Immature natural killer cell (primary cell): ENCODE results near the gene DDIT4. TPM values are rescaled to one million over a fixed set of nuclear protein-coding genes. Genes with fewer than 3 reads are reported as not detected.
"Not testable (repeated sequence)": the region's sequence is repeated elsewhere in the genome, so short reads cannot be mapped to it uniquely, and the experiment has no call there.

Source experiments
- DNase-seq, 3 donors: peaks; one replicate each; pipeline ENCODE4 v3.0.0; 2022; ENCODE audit warnings: mixed read lengths in 1 of 3
- H3K27ac Mint-ChIP-seq, 6 donors: one replicate each; pipeline ENCODE4 v1.8.0; 2020; ENCODE audit warnings: mixed read lengths in 6 of 6, mild to moderate bottlenecking in 5 of 6, inconsistent platforms in 4 of 6, moderate library complexity in 3 of 6
- H3K27me3 Mint-ChIP-seq, 3 donors: one replicate each; pipeline ENCODE4 v1.8.0; 2020 to 2021; ENCODE audit warnings: low read depth in 3 of 3, mild to moderate bottlenecking in 3 of 3, mixed read lengths in 3 of 3, moderate library complexity in 3 of 3, inconsistent platforms in 1 of 3
- H3K36me3 Mint-ChIP-seq, 3 donors: one replicate each; pipeline ENCODE4 v1.8.0; 2020; ENCODE audit warnings: mixed read lengths in 3 of 3, inconsistent platforms in 2 of 3, mild to moderate bottlenecking in 2 of 3
- H3K4me1 Mint-ChIP-seq, 2 donors: one replicate each; pipeline ENCODE4 v1.8.0; 2020; ENCODE audit warnings: inconsistent platforms in 2 of 2, mild to moderate bottlenecking in 2 of 2, mixed read lengths in 2 of 2, moderate library complexity in 1 of 2
- H3K4me3 Mint-ChIP-seq, 5 donors: one replicate each; pipeline ENCODE4 v1.8.0; 2020; ENCODE audit warnings: mild to moderate bottlenecking in 5 of 5, mixed read lengths in 5 of 5, inconsistent platforms in 3 of 5, moderate library complexity in 3 of 5
- H3K9me3 Mint-ChIP-seq, 6 donors: one replicate each; pipeline ENCODE4 v1.8.0; 2020; ENCODE audit warnings: mild to moderate bottlenecking in 6 of 6, mixed read lengths in 6 of 6, inconsistent platforms in 4 of 6, moderate library complexity in 3 of 6
- polyA plus RNA-seq, 3 donors: library from polyadenylated mRNA; unstranded; fragments of 300-500 nt; fragmentation: Illumina TruSeq; gene quantifications; one replicate each; pipeline ENCODE4 v1.2.3, GENCODE V29; 2021

DDIT4 gene
- polyA plus RNA-seq, 3 donors from 2014 or later, result 437 to 876 (median 450) TPM

DNA sequence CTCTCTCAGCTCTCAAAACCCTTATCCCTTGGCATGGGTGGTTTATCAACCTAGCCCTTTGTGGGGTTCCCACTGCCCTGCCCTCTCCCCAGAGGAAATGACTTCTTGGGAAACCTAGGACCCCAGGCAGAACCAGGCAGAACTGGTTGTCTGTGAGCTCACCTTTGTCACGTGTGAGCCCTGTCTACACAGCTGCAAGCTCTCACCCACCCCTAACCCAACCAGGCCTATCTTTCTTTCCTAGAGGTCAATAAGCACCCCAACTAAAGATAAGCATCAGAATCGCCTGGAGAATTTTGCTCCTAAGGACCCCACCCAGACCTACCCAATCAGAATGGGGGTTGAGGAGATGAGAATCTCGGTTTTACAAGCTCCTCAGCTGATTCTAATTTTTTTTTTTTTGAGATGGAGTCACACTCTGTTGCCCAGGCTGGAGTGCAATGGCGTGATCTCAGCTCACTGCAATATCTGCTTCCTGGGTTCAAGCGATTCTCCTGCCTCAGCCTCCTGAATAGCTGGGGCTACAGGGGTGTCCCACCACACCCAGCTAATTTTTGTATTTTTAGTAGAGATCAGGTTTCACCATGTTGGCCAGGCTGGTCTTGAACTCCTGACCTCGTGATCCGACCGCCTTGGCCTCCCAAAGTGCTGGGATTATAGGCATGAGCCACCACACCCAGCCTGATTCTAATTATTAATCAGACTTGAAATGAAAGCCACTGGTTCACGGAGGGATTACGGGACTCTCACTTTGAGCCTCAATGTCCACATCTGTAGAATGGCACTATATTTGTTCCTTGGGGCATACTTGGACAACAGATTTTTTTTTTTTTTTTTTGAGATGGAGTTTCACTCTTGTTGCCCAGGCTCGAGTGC lies 7.5 kb upstream of the DDIT4 start:
- no peaks in the 10 kb centered on the region for H3K9me3 Mint-ChIP-seq
- H3K4me3 Mint-ChIP-seq, result no peak overlapping the region
- peaks cover 4 to 10% (median 4%) of the 10 kb centered on the region in 3 donors for H3K27me3 Mint-ChIP-seq
- no peak for DNase-seq
- H3K36me3 Mint-ChIP-seq, result no peaks in the 10 kb centered on the region
- H3K27ac Mint-ChIP-seq, result no peak overlapping the region
- peaks cover 22 to 26% of the 10 kb centered on the region in 2 donors for H3K4me1 Mint-ChIP-seq

DNA sequence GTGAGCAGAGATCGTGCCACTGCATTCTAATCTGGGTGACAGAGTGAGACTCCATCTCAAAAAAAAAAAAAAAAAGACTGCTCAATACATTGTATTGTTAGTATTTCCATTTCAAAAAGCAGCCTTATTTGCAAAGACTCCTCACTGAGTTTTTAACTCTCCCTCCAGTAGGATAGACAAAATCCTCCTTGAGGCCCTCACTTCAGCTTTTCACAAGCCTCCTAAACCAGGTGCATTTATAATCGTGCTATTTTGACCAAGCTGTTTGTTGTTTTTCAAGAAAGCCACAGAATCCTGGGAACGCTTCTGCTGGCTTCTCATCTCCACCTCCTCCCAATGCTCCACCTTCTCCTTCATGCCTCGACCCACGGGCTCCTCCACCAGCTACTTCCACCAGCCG lies 6.3 kb upstream of the DDIT4 start:
- peak overlapping the region in 1 of 6 donors; percentile 8 for H3K27ac Mint-ChIP-seq
- no peaks in the 10 kb centered on the region for H3K36me3 Mint-ChIP-seq
- no peak for DNase-seq
- no peak overlapping the region for H3K4me3 Mint-ChIP-seq
- peaks cover 18 to 25% of the 10 kb centered on the region in 2 donors for H3K4me1 Mint-ChIP-seq
- no peaks in the 10 kb centered on the region for H3K9me3 Mint-ChIP-seq
- peaks cover 0 to 3% (median 2%) of the 10 kb centered on the region in 3 donors for H3K27me3 Mint-ChIP-seq

DNA sequence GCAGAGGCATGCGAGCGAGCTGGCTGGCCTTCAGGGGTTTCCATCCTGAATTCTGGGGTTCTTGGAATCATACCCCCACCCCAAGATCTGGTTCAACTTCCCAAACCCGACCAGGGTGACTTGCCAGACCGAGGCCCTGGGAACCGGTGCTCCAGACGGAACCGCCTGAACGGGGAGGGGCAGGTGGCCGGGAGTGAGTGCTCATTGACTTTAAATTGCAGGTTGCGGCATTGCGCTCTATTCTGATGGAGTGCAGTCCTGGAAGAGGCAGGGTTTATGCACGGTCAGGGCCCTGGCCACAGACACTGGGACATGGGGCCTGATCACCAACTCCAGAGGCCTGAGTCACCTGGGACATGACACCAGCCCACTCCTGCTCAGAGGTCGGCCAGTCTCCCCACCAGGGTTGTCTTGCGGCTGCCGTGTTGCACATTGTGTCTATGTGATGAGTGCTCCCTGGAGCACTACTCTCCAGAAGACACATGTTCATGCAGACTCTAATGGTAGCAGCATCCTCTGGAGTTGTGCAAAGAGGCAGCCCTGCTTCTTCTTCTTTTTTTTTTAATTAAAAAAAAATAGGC lies 5.8 kb upstream of the DDIT4 start:
- Mint-ChIP-seq H3K9me3 (no peaks in the 10 kb centered on the region), H3K4me1 (peaks cover 23 to 30% of the 10 kb centered on the region in 2 donors), H3K36me3 (no peaks in the 10 kb centered on the region), H3K27me3 (peaks cover 0 to 3% (median 2%) of the 10 kb centered on the region in 3 donors), H3K27ac (peak overlapping the region in 1 of 6 donors; percentile 8), H3K4me3 (no peak overlapping the region)
- DNase-seq, result no peak

GRCh38 chr10:72268475-72269200 lies 5.1 kb upstream of the DDIT4 start:
- H3K27me3 Mint-ChIP-seq, H3K36me3 Mint-ChIP-seq, H3K4me3 Mint-ChIP-seq, DNase-seq, H3K9me3 Mint-ChIP-seq: not testable (repeated sequence)
- peak overlapping the region in 1 of 6 donors; percentile 60 for H3K27ac Mint-ChIP-seq
- H3K4me1 Mint-ChIP-seq, result peaks cover 21 to 28% of the 10 kb centered on the region in 2 donors

DNA sequence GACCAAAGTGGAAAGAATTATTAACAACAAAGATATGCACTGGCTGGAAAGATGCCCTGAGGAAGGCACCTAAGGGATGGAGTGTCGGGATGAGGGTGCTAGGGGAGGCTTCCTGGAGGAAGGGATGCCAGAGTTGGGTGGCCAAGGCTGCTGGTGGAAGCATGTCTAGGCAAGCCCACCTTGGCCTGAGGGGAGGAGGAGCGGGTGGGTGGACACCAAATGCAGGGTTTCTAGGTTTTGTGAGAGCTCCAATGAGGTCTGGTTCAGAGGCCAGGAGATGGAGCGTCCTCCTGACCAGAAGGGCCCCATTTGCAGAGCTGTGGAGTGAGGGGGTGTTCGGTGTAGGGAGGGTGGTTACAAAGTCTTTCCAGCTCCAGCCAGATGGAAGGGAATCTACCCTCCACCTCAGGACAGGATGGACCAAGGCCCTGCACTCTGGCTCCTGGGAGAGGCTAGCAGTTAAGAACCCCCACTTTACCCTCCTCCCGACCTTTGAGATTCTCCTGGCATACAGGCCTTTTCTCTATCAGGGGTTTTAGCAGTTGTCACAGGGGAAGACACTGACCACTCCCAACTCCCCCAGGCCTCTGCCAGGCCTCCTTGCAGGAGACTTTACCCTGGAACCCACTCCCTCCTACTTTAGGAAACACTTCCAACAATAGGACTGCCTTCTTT lies 3.0 kb upstream of the DDIT4 start:
- peak overlapping the region in 4 of 6 donors; percentile 3 to 76 (median 44) for H3K27ac Mint-ChIP-seq
- peaks cover 8 to 22% (median 18%) of the 10 kb centered on the region in 3 donors for H3K27me3 Mint-ChIP-seq
- H3K9me3 Mint-ChIP-seq, result no peaks in the 10 kb centered on the region
- H3K4me3 Mint-ChIP-seq, result peak overlapping the region in 4 of 5 donors; percentile 34 to 58 (median 44)
- peaks cover 29 to 34% of the 10 kb centered on the region in 2 donors for H3K4me1 Mint-ChIP-seq
- peaks cover 12 to 18% (median 13%) of the 10 kb centered on the region in 3 donors for H3K36me3 Mint-ChIP-seq
- no peak for DNase-seq

- Mint-ChIP-seq H3K36me3 (peaks cover 20 to 28% (median 24%) of the 10 kb centered on the region in 3 donors), H3K27ac (peak overlapping the region; percentile 92 to 99 (median 94)), H3K9me3 (no peaks in the 10 kb centered on the region), H3K4me1 (peaks cover 47 to 51% of the 10 kb centered on the region in 2 donors), H3K27me3 (peaks cover 8 to 34% (median 26%) of the 10 kb centered on the region in 3 donors), H3K4me3 (peak overlapping the region; percentile 97 to 100 (median 99))
- DNase-seq, result peak; percentile 68
Observed at GRCh38 chr10:72272689-72273409, 875 bp upstream of the DDIT4 start.

GRCh38 chr10:72274213-72274729 lies 547 bp downstream of the DDIT4 start:
- peaks cover 20 to 28% (median 24%) of the 10 kb centered on the region in 3 donors for H3K36me3 Mint-ChIP-seq
- peaks cover 8 to 34% (median 24%) of the 10 kb centered on the region in 3 donors for H3K27me3 Mint-ChIP-seq
- H3K9me3 Mint-ChIP-seq, result no peaks in the 10 kb centered on the region
- peak overlapping the region; percentile 92 to 99 (median 94) for H3K27ac Mint-ChIP-seq
- H3K4me3 Mint-ChIP-seq, result peak overlapping the region; percentile 97 to 100 (median 99)
- DNase-seq, result no peak
- H3K4me1 Mint-ChIP-seq, result peaks cover 52 to 59% of the 10 kb centered on the region in 2 donors

DNA sequence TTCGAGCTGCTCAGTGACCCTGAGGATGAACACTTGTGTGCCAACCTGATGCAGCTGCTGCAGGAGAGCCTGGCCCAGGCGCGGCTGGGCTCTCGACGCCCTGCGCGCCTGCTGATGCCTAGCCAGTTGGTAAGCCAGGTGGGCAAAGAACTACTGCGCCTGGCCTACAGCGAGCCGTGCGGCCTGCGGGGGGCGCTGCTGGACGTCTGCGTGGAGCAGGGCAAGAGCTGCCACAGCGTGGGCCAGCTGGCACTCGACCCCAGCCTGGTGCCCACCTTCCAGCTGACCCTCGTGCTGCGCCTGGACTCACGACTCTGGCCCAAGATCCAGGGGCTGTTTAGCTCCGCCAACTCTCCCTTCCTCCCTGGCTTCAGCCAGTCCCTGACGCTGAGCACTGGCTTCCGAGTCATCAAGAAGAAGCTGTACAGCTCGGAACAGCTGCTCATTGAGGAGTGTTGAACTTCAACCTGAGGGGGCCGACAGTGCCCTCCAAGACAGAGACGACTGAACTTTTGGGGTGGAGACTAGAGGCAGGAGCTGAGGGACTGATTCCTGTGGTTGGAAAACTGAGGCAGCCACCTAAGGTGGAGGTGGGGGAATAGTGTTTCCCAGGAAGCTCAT lies 1.1 kb downstream of the DDIT4 start:
- H3K9me3 Mint-ChIP-seq, result no peaks in the 10 kb centered on the region
- peaks cover 20 to 28% (median 24%) of the 10 kb centered on the region in 3 donors for H3K36me3 Mint-ChIP-seq
- peak overlapping the region; percentile 92 to 99 (median 94) for H3K27ac Mint-ChIP-seq
- peak overlapping the region; percentile 97 to 100 (median 99) for H3K4me3 Mint-ChIP-seq
- H3K27me3 Mint-ChIP-seq, result peaks cover 8 to 34% (median 24%) of the 10 kb centered on the region in 3 donors
- H3K4me1 Mint-ChIP-seq, result peaks cover 52 to 59% of the 10 kb centered on the region in 2 donors
- DNase-seq, result peak; percentile 72 to 80 (median 79)

- Mint-ChIP-seq H3K4me3 (peak overlapping the region; percentile 97 to 100 (median 99)), H3K27ac (peak overlapping the region; percentile 92 to 99 (median 94)), H3K36me3 (peaks cover 20 to 28% (median 24%) of the 10 kb centered on the region in 3 donors), H3K9me3 (no peaks in the 10 kb centered on the region), H3K27me3 (peaks cover 8 to 34% (median 24%) of the 10 kb centered on the region in 3 donors), H3K4me1 (peaks cover 50 to 55% of the 10 kb centered on the region in 2 donors)
- peak in 1 of 3 donors; percentile 28 for DNase-seq
Observed at GRCh38 chr10:72275351-72276012, 1.8 kb downstream of the DDIT4 start.

- DNase-seq, result peak in 1 of 3 donors; percentile 16
- Mint-ChIP-seq H3K27ac (peak overlapping the region; percentile 92 to 99 (median 94)), H3K4me1 (peaks cover 49 to 50% of the 10 kb centered on the region in 2 donors), H3K27me3 (peaks cover 8 to 34% (median 24%) of the 10 kb centered on the region in 3 donors), H3K4me3 (peak overlapping the region; percentile 97 to 100 (median 99)), H3K9me3 (no peaks in the 10 kb centered on the region), H3K36me3 (peaks cover 20 to 28% (median 24%) of the 10 kb centered on the region in 3 donors)
Observed at GRCh38 chr10:72276013-72276387, 2.3 kb downstream of the DDIT4 start.

DNA sequence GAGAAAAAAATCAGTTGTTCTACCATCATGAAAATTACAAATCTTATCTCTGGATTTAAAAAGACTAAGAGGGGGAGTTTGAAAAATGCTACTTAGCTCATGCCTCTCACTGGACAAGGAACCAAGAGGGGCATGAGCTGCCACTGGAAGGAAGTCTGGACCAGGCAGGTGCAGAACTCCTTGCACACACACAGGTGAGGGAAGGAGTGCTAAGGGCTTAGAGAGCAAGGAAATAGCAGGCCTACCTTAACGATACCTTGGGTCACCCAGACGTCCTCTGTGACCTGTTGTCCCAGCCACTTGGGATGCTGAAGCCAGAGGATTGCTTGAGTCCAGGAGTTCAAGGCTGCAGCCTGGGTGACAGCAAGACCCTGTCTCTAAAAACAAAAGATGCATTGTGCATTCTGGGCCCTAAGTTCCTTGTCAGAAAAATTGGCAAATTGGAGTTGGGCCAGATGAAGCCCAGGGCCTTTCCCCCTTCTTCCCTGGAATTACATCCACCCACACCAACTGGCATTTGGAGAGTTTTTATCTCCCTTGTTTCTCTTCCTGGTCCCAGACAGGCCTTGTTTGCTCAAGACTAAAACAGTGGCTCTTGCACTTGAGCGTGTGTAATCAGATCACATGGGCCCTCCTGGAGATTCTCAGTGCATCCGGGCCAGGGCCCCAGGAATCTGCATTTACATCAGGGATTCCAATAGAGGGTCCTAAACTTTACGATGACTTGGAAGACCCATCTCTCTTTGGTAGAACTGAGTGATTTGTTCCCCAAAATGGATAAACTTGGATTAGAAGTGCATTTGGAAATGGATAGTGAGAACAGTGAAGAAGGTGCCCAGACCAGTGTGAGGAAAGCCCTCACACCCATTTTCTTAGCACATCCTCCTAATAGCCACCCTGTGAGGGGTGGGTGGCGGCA lies 3.0 kb downstream of the DDIT4 start:
- Mint-ChIP-seq H3K27ac (peak overlapping the region; percentile 92 to 99 (median 94)), H3K27me3 (peaks cover 8 to 34% (median 24%) of the 10 kb centered on the region in 3 donors)

More for the DNA sequence above, 3.0 kb downstream of the DDIT4 start:
- H3K36me3 Mint-ChIP-seq, result peaks cover 20 to 28% (median 24%) of the 10 kb centered on the region in 3 donors
- H3K4me1 Mint-ChIP-seq, result peaks cover 45% of the 10 kb centered on the region in 2 donors
- H3K4me3 Mint-ChIP-seq, result peak overlapping the region; percentile 97 to 100 (median 99)
- DNase-seq, result peak in 1 of 3 donors; percentile 17
- no peaks in the 10 kb centered on the region for H3K9me3 Mint-ChIP-seq
